Ishikawa (cell line): ENCODE data around the gene NTM.

Source experiments
- CREB1 ChIP-seq: IDR thresholded peaks from 2 replicates; pipeline ENCODE4 v1.6.1; 2012; ENCODE audit warnings: low read depth
- EGR1 ChIP-seq: IDR thresholded peaks from 2 replicates; pipeline ENCODE4 v1.6.1; 2012
- EP300 ChIP-seq: IDR thresholded peaks from 2 replicates; pipeline ENCODE4 v1.6.1; 2012; ENCODE audit warnings: borderline replicate concordance
- FOXM1 ChIP-seq: IDR thresholded peaks from 2 replicates; pipeline ENCODE4 v1.6.1; 2012; ENCODE audit warnings: low read depth, borderline replicate concordance
- MAX ChIP-seq: IDR thresholded peaks from 2 replicates; pipeline ENCODE4 v1.6.1; 2012
- RAD21 ChIP-seq: IDR thresholded peaks from 2 replicates; pipeline ENCODE4 v1.6.1; 2012; ENCODE audit warnings: low read depth
- TAF1 ChIP-seq: IDR thresholded peaks from 2 replicates; pipeline ENCODE4 v1.6.1; 2012; ENCODE audit warnings: low read depth, mild to moderate bottlenecking
- TEAD4 ChIP-seq: IDR thresholded peaks from 2 replicates; pipeline ENCODE4 v1.6.1; 2012
- YY1 ChIP-seq: IDR thresholded peaks from 2 replicates; pipeline ENCODE4 v1.6.1; 2012; ENCODE audit warnings: low read depth
- TF ChIP-seq, protein P1 (sequence below): IDR thresholded peaks from 2 replicates; pipeline ENCODE4 v1.6.1; 2012; ENCODE audit warnings: low read depth, mild to moderate bottlenecking

GRCh38 chr11:132185726-132186592 is 815.5 kb downstream of the NTM start:
- TF ChIP-seq EGR1 (no peak), EP300 (no peak), CREB1 (no peak), RAD21 (no peak), YY1 (no peak), TEAD4 (no peak), TAF1 (no peak), MAX (no peak), FOXM1 (no peak)
- TF ChIP-seq, protein P1, sequence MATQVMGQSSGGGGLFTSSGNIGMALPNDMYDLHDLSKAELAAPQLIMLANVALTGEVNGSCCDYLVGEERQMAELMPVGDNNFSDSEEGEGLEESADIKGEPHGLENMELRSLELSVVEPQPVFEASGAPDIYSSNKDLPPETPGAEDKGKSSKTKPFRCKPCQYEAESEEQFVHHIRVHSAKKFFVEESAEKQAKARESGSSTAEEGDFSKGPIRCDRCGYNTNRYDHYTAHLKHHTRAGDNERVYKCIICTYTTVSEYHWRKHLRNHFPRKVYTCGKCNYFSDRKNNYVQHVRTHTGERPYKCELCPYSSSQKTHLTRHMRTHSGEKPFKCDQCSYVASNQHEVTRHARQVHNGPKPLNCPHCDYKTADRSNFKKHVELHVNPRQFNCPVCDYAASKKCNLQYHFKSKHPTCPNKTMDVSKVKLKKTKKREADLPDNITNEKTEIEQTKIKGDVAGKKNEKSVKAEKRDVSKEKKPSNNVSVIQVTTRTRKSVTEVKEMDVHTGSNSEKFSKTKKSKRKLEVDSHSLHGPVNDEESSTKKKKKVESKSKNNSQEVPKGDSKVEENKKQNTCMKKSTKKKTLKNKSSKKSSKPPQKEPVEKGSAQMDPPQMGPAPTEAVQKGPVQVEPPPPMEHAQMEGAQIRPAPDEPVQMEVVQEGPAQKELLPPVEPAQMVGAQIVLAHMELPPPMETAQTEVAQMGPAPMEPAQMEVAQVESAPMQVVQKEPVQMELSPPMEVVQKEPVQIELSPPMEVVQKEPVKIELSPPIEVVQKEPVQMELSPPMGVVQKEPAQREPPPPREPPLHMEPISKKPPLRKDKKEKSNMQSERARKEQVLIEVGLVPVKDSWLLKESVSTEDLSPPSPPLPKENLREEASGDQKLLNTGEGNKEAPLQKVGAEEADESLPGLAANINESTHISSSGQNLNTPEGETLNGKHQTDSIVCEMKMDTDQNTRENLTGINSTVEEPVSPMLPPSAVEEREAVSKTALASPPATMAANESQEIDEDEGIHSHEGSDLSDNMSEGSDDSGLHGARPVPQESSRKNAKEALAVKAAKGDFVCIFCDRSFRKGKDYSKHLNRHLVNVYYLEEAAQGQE: no peak
